Caco-2 (cell line): ENCODE measurements around the gene SRPK2. TPM values are rescaled to one million over a fixed set of nuclear protein-coding genes. Genes with fewer than 3 reads are reported as not detected.

Experiments used
- BruUV-seq: library from RNA; stranded (reverse); fragments of 400-500 nt; replicated peaks from 2 replicates; lab custom pipeline; 2021; lab: Mats Ljungman, UMichigan
- CTCF ChIA-PET: fragments of 300-600 bp; sonication (Branson Sonifier 250); formaldehyde crosslinking; loops from one replicate; lab custom pipeline; 2022; ENCODE audit warnings: antibody characterized with exemption; lab: Charles Lee
- POLR2A ChIA-PET: fragments of 300-600 bp; sonication (Branson Sonifier 250); formaldehyde crosslinking; loops from one replicate; lab custom pipeline; 2022; ENCODE audit warnings: antibody characterized with exemption; lab: Charles Lee
- DNase-seq, 2 experiments: peaks; one replicate each; pipeline versions ENCODE4 v3.0.0 to v3.0.0-alpha.2; 2020 to 2022
- H3K27me3 ChIP-seq: replicated peaks from 2 replicates; pipeline ENCODE4 v1.6.0; 2011; ENCODE audit warnings: low read length; ENCODE audit not compliant: control insufficient read depth, insufficient read depth
- H3K36me3 ChIP-seq: 2 replicates; pipeline ENCODE4 v1.5.1; 2011; ENCODE audit warnings: low read length; ENCODE audit not compliant: control insufficient read depth, insufficient read depth
- H3K4me1 ChIP-seq: fragments of 250-450 bp; sonication (Bioruptor Pico); 2 replicates; pipeline ENCODE4 v1.5.1; 2020; ENCODE audit warnings: mild to moderate bottlenecking
- H3K4me3 ChIP-seq: 2 replicates; pipeline ENCODE4 v1.5.1; 2011; ENCODE audit warnings: low read depth, mild to moderate bottlenecking, control low read depth, low read length
- H3K9me3 ChIP-seq: fragments of 250-450 bp; sonication (Bioruptor Pico); 2 replicates; pipeline ENCODE4 v1.5.1; 2020; ENCODE audit warnings: mild to moderate bottlenecking, moderate library complexity
- H3K27ac Mint-ChIP-seq: one replicate; pipeline ENCODE4 v1.8.0; 2022; ENCODE audit warnings: mixed read lengths; ENCODE audit not compliant: unreplicated experiment
- H3K27me3 Mint-ChIP-seq: one replicate; pipeline ENCODE4 v1.8.0; 2022; ENCODE audit warnings: mixed read lengths; ENCODE audit not compliant: insufficient read depth, unreplicated experiment
- H3K36me3 Mint-ChIP-seq: one replicate; pipeline ENCODE4 v1.8.0; 2022; ENCODE audit warnings: mild to moderate bottlenecking, mixed read lengths; ENCODE audit not compliant: insufficient read depth, unreplicated experiment
- H3K4me1 Mint-ChIP-seq: one replicate; pipeline ENCODE4 v1.8.0; 2022; ENCODE audit warnings: low read depth, mixed read lengths; ENCODE audit not compliant: unreplicated experiment
- H3K4me3 Mint-ChIP-seq: one replicate; pipeline ENCODE4 v1.8.0; 2022; ENCODE audit warnings: mild to moderate bottlenecking, moderate library complexity, mixed read lengths; ENCODE audit not compliant: unreplicated experiment
- H3K9me3 Mint-ChIP-seq: one replicate; pipeline ENCODE4 v1.8.0; 2022; ENCODE audit warnings: mixed read lengths; ENCODE audit not compliant: unreplicated experiment
- intact Hi-C: fragments of 100-400 bp; cut with micrococcal nuclease; formaldehyde crosslinking; loops from one replicate; pipeline ENCODE4 v1.10.0; 2022; ENCODE audit not compliant: unreplicated experiment
- total RNA-seq: library from RNA; stranded (reverse); gene quantifications from 2 replicates; pipeline ENCODE4 v1.2.3, GENCODE V29; 2022
- TF ChIP-seq, protein P1 (sequence below), 2 experiments: fragments of 200-600 bp in 1 of 2; IDR thresholded peaks; 1 replicate in 1 of 2; 2 replicates in 1 of 2; pipeline versions ENCODE4 v1.5.1 to v1.8.0; 2011 to 2022; ENCODE audit warnings: antibody characterized with exemption in 1 of 2, control low read depth in 1 of 2, inconsistent platforms in 1 of 2, low read depth in 1 of 2, low read length in 1 of 2, mild to moderate bottlenecking in 1 of 2, moderate library complexity in 1 of 2; ENCODE audit not compliant: insufficient read depth in 1 of 2, severe bottlenecking in 1 of 2, unreplicated experiment in 1 of 2

SRPK2 gene
- total RNA-seq, 1 experiment from 2014 or later, result 39.9 TPM

DNA sequence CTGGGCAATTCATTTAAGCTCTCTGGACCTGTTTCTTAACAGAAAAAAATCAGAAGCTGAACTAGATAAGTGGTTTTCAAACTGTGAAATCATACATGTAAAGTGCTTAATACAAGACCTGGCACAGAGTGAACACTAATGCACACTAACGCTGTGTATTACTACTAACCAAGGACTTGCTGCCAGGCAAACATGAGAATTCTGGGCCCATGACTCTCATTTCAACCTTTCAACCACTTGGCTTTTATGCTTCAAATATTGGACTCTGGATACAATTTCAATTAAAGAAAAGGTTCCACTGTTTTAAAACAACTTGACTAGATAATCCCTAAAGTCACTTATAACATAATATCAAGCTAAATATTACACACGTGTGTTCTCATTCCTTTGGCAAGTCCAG is 73.4 kb downstream of the SRPK2 start:
- POLR2A ChIA-PET, result no interaction called here
- no TSS peak for BruUV-seq
- H3K4me1 Mint-ChIP-seq, result peaks cover 16% of the 10 kb centered on the region

DNA sequence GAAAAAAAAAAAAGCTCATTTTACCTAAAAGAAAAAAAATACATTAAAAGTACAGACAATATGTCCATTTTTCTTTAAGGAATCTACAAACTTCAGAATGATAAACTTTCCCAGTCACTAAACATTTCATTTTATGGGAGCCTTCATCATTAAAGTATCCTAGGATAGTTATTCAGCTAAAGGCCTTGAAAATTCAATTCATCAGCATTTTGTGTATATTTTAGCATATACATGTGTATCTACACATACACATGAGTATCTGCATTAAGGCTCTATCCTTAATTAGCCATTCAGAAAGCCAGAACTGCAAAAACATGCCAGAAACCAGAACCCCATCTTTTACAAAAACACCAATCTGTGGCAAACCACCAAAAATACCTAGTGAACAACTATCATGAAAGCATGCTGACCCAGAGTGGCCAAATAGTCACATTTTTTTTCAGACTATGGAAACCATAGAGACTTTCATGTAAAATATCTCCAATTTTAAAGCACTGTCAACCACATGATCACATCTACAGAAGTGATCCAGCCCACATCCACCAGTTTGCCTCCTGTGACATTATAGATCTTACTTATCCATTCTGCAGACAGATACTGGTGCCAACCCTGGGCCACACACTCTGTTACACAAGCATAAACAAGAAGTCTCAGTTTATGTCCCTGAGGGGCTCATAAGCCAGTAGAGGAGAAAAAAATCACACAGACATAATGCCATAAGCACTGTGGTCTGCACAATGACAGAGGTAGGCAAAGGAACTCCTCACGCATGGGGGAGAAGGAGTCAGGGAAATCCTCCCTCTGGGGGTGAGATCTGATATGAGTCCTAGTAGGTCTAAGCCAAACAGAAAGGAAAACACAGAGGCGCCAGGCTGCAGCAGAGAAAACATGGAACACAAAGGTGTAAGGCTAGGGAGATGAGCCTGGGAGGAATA is 79.2 kb downstream of the SRPK2 start:
- H3K27me3 Mint-ChIP-seq, result no peaks in the 10 kb centered on the region
- no peak for DNase-seq
- no TSS peak for BruUV-seq
- H3K4me3 Mint-ChIP-seq, result no peak overlapping the region
- H3K27ac Mint-ChIP-seq, result no peak overlapping the region
- Histone ChIP-seq H3K27me3 (no peaks in the 10 kb centered on the region), H3K4me3 (no peak overlapping the region), H3K4me1 (no peaks in the 10 kb centered on the region), H3K9me3 (no peaks in the 10 kb centered on the region), H3K36me3 (no peaks in the 10 kb centered on the region)
- H3K36me3 Mint-ChIP-seq, result no peaks in the 10 kb centered on the region
- peaks cover 8% of the 10 kb centered on the region for H3K4me1 Mint-ChIP-seq
- H3K9me3 Mint-ChIP-seq, result no peaks in the 10 kb centered on the region
- intact Hi-C loops, result no loop called here
- CTCF ChIA-PET, result interaction anchor here (0.6 kb wide), 1 partner anchor 67 kb away, joined by 3 read pairs; no protein-coding TSS in a partner anchor
- POLR2A ChIA-PET, result no interaction called here
- TF ChIP-seq, protein P1, sequence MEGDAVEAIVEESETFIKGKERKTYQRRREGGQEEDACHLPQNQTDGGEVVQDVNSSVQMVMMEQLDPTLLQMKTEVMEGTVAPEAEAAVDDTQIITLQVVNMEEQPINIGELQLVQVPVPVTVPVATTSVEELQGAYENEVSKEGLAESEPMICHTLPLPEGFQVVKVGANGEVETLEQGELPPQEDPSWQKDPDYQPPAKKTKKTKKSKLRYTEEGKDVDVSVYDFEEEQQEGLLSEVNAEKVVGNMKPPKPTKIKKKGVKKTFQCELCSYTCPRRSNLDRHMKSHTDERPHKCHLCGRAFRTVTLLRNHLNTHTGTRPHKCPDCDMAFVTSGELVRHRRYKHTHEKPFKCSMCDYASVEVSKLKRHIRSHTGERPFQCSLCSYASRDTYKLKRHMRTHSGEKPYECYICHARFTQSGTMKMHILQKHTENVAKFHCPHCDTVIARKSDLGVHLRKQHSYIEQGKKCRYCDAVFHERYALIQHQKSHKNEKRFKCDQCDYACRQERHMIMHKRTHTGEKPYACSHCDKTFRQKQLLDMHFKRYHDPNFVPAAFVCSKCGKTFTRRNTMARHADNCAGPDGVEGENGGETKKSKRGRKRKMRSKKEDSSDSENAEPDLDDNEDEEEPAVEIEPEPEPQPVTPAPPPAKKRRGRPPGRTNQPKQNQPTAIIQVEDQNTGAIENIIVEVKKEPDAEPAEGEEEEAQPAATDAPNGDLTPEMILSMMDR (IDR thresholded peaks at IDR 0.05; ENCODE audit: insufficient read depth in 1 of 2, low read depth in 1 of 2, low read length in 1 of 2, severe bottlenecking in 1 of 2, unreplicated experiment in 1 of 2), result no peak

More for the DNA sequence above, 73.4 kb downstream of the SRPK2 start:
- Mint-ChIP-seq H3K4me3 (no peak overlapping the region), H3K36me3 (no peaks in the 10 kb centered on the region), H3K27me3 (no peaks in the 10 kb centered on the region), H3K9me3 (no peaks in the 10 kb centered on the region), H3K27ac (no peak overlapping the region)
- H3K4me3 ChIP-seq, result no peak overlapping the region
- no peaks in the 10 kb centered on the region for H3K9me3 ChIP-seq
- TF ChIP-seq, protein P1 (IDR thresholded peaks at IDR 0.05; ENCODE audit: insufficient read depth in 1 of 2, low read depth in 1 of 2, low read length in 1 of 2, severe bottlenecking in 1 of 2, unreplicated experiment in 1 of 2), result no peak
- H3K27me3 ChIP-seq, result no peaks in the 10 kb centered on the region
- no peak for DNase-seq
- H3K36me3 ChIP-seq, result no peaks in the 10 kb centered on the region
- CTCF ChIA-PET, result no interaction called here
- intact Hi-C loops, result no loop called here
- H3K4me1 ChIP-seq, result peaks cover 14% of the 10 kb centered on the region

DNA sequence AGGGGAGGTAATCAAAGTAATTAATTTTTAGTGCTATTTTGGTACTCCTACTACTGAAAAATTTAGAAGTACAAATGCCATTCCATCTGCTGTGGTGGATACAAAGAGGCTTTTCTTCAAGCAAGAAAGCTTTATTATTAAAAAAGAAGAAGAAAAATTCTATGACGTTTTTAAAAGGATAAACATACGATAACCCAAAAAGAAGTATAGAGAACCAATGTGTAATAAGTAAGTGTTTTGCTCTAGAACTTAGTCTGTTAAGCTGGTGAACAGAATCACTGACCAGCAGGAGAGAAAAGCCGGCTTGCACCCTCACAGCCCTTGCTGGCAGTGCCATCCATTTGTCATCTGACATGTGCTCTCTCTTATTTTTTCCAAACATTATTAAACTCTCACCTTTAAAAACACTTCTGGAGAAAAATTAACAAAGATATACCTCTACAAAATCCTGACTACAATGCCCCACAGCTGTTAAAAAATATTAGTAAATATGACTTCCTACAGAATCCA is 81.5 kb downstream of the SRPK2 start:
- H3K4me3 Mint-ChIP-seq, result no peak overlapping the region
- Histone ChIP-seq H3K4me3 (no peak overlapping the region), H3K4me1 (no peaks in the 10 kb centered on the region), H3K9me3 (no peaks in the 10 kb centered on the region), H3K36me3 (no peaks in the 10 kb centered on the region), H3K27me3 (no peaks in the 10 kb centered on the region)
- no peaks in the 10 kb centered on the region for H3K27me3 Mint-ChIP-seq
- H3K4me1 Mint-ChIP-seq, result peaks cover 8% of the 10 kb centered on the region
- POLR2A ChIA-PET, result no interaction called here
- TF ChIP-seq, protein P1 (IDR thresholded peaks at IDR 0.05; ENCODE audit: insufficient read depth in 1 of 2, low read depth in 1 of 2, low read length in 1 of 2, severe bottlenecking in 1 of 2, unreplicated experiment in 1 of 2), result no peak
- no peak overlapping the region for H3K27ac Mint-ChIP-seq
- H3K9me3 Mint-ChIP-seq, result no peaks in the 10 kb centered on the region
- no peaks in the 10 kb centered on the region for H3K36me3 Mint-ChIP-seq
- intact Hi-C loops, result no loop called here
- CTCF ChIA-PET, result no interaction called here
- no TSS peak for BruUV-seq
- no peak for DNase-seq
